H9 (cell line): ENCODE data around the gene PTPRK. TPM values are rescaled to one million over a fixed set of nuclear protein-coding genes. Genes with fewer than 3 reads are reported as not detected.

Experiments used
- DNase-seq: peaks from one replicate; pipeline ENCODE4 v3.0.0-alpha.2; 2017
- H2AFZ ChIP-seq: one replicate; pipeline ENCODE4 v1.6.1; 2013; ENCODE audit warnings: mild to moderate bottlenecking, low read length, control low read depth, moderate library complexity
- H2AK5ac ChIP-seq: 2 replicates; pipeline ENCODE4 v1.6.1; 2013; ENCODE audit warnings: low read length, control low read depth, mixed read lengths; ENCODE audit not compliant: insufficient read length
- H2BK120ac ChIP-seq: one replicate; pipeline ENCODE4 v1.6.1; 2013; ENCODE audit warnings: low read depth, mild to moderate bottlenecking, low read length, control low read depth, inconsistent platforms; ENCODE audit not compliant: poor library complexity, severe bottlenecking
- H2BK12ac ChIP-seq: 2 replicates; pipeline ENCODE4 v1.6.1; 2013; ENCODE audit warnings: low read length, control low read depth, mixed read lengths, low read depth; ENCODE audit not compliant: insufficient read length
- H2BK15ac ChIP-seq: 2 replicates; pipeline ENCODE4 v1.6.1; 2013; ENCODE audit warnings: low read depth, low read length, control low read depth
- H2BK20ac ChIP-seq: one replicate; pipeline ENCODE4 v1.6.1; 2013; ENCODE audit warnings: low read depth, mild to moderate bottlenecking, low read length, control low read depth, inconsistent platforms; ENCODE audit not compliant: poor library complexity, severe bottlenecking
- H2BK5ac ChIP-seq: 2 replicates; pipeline ENCODE4 v1.6.1; 2013; ENCODE audit warnings: low read length, control low read depth, mixed read lengths; ENCODE audit not compliant: insufficient read length
- H3K14ac ChIP-seq: 2 replicates; pipeline ENCODE4 v1.6.1; 2013; ENCODE audit warnings: low read length, control low read depth; ENCODE audit not compliant: insufficient read depth
- H3K18ac ChIP-seq: 2 replicates; pipeline ENCODE4 v1.6.1; 2013; ENCODE audit warnings: low read depth, mild to moderate bottlenecking, mixed read lengths, low read length, control low read depth; ENCODE audit not compliant: insufficient read length
- H3K23ac ChIP-seq: 2 replicates; pipeline ENCODE4 v1.6.1; 2013; ENCODE audit warnings: low read length, control low read depth, mixed read lengths, low read depth; ENCODE audit not compliant: insufficient read length
- H3K23me2 ChIP-seq: 2 replicates; pipeline ENCODE4 v1.6.1; 2013; ENCODE audit warnings: low read depth, mild to moderate bottlenecking, mixed read lengths, low read length, control low read depth; ENCODE audit not compliant: insufficient read length, poor library complexity, severe bottlenecking
- H3K27ac ChIP-seq: 2 replicates; pipeline ENCODE4 v1.5.1; 2013; ENCODE audit warnings: low read length, control low read depth, mixed read lengths, low read depth; ENCODE audit not compliant: insufficient read length
- H3K27me3 ChIP-seq: 2 replicates; pipeline ENCODE4 v1.6.1; 2013; ENCODE audit warnings: low read length, control low read depth, inconsistent platforms; ENCODE audit not compliant: insufficient read depth
- H3K4ac ChIP-seq: 2 replicates; pipeline ENCODE4 v1.6.1; 2013; ENCODE audit warnings: low read depth, mild to moderate bottlenecking, control low read depth, inconsistent platforms, low read length, moderate library complexity
- H3K4me1 ChIP-seq: 2 replicates; pipeline ENCODE4 v1.6.1; 2013; ENCODE audit warnings: low read length, control low read depth, inconsistent platforms; ENCODE audit not compliant: insufficient read depth
- H3K4me2 ChIP-seq: 2 replicates; pipeline ENCODE4 v1.6.1; 2013; ENCODE audit warnings: low read length, control low read depth, mixed read lengths; ENCODE audit not compliant: insufficient read length, insufficient read depth
- H3K56ac ChIP-seq: 2 replicates; pipeline ENCODE4 v1.6.1; 2013; ENCODE audit warnings: low read depth, mild to moderate bottlenecking, mixed read lengths, low read length, control low read depth; ENCODE audit not compliant: insufficient read length
- H3K79me1 ChIP-seq: 2 replicates; pipeline ENCODE4 v1.6.1; 2013; ENCODE audit warnings: low read depth, mild to moderate bottlenecking, moderate library complexity, low read length, control low read depth, inconsistent platforms; ENCODE audit not compliant: insufficient read depth, poor library complexity, severe bottlenecking
- H3K79me2 ChIP-seq: 2 replicates; pipeline ENCODE4 v1.6.1; 2013; ENCODE audit warnings: low read length, control low read depth, inconsistent platforms; ENCODE audit not compliant: insufficient read depth
- H3K9ac ChIP-seq: 2 replicates; pipeline ENCODE4 v1.6.1; 2013; ENCODE audit warnings: low read length, control low read depth, mixed read lengths; ENCODE audit not compliant: insufficient read length; ENCODE audit errors: extremely low read depth
- H3K9me3 ChIP-seq: one replicate; pipeline ENCODE4 v1.6.1; 2013; ENCODE audit warnings: low read depth, low read length, inconsistent platforms; ENCODE audit not compliant: control insufficient read depth
- H3T11ph ChIP-seq: one replicate; pipeline ENCODE4 v1.6.1; 2013; ENCODE audit warnings: mild to moderate bottlenecking, low read length, control low read depth, inconsistent platforms
- H4K20me1 ChIP-seq: one replicate; pipeline ENCODE4 v1.6.1; 2013; ENCODE audit not compliant: control insufficient read depth, insufficient read length, insufficient read depth
- H4K5ac ChIP-seq: 2 replicates; pipeline ENCODE4 v1.6.1; 2013; ENCODE audit warnings: low read depth, mild to moderate bottlenecking, mixed read lengths, low read length, control low read depth; ENCODE audit not compliant: insufficient read length
- H4K8ac ChIP-seq: replicated peaks from 2 replicates; pipeline ENCODE4 v1.6.1; 2013; ENCODE audit warnings: low read length, control low read depth, mixed read lengths, low read depth; ENCODE audit not compliant: insufficient read length
- H4K91ac ChIP-seq: 2 replicates; pipeline ENCODE4 v1.6.1; 2013; ENCODE audit warnings: low read depth, mild to moderate bottlenecking, moderate library complexity, mixed read lengths, low read length, control low read depth; ENCODE audit not compliant: insufficient read length
- H3K27ac Mint-ChIP-seq, 3 experiments: 2 replicates in 2 of 3; 3 replicates in 1 of 3; pipeline ENCODE4 v1.8.0; 2020 to 2021; ENCODE audit warnings: mixed read lengths in 3 of 3, mild to moderate bottlenecking in 1 of 3, moderate library complexity in 1 of 3
- H3K27me3 Mint-ChIP-seq: 2 replicates; pipeline ENCODE4 v1.8.0; 2021; ENCODE audit warnings: low read depth, mild to moderate bottlenecking, moderate library complexity, mixed read lengths
- H3K36me3 Mint-ChIP-seq, 3 experiments: 2 replicates in 2 of 3; 3 replicates in 1 of 3; pipeline ENCODE4 v1.8.0; 2020 to 2021; ENCODE audit warnings: low read depth in 3 of 3, mixed read lengths in 3 of 3; ENCODE audit not compliant: insufficient read depth in 1 of 3
- H3K4me1 Mint-ChIP-seq, 2 experiments: 2 replicates each; pipeline ENCODE4 v1.8.0; 2020; ENCODE audit warnings: mixed read lengths in 2 of 2
- H3K4me3 Mint-ChIP-seq, 2 experiments: 2 replicates in 1 of 2; 3 replicates in 1 of 2; pipeline ENCODE4 v1.8.0; 2020 to 2021; ENCODE audit warnings: mild to moderate bottlenecking in 2 of 2, mixed read lengths in 2 of 2, moderate library complexity in 1 of 2
- H3K9me3 Mint-ChIP-seq, 2 experiments: 2 replicates in 1 of 2; 3 replicates in 1 of 2; pipeline ENCODE4 v1.8.0; 2020; ENCODE audit warnings: mild to moderate bottlenecking in 2 of 2, mixed read lengths in 2 of 2, moderate library complexity in 1 of 2
- CTCF ChIP-seq: fragments of 200-600 bp; sonication (generic); conservative IDR thresholded peaks from 3 replicates; pipeline ENCODE4 v1.8.0; 2021; ENCODE audit warnings: antibody characterized with exemption, mild to moderate bottlenecking
- WGBS: extraction: QIAGEN DNeasy Blood & Tissue Kit; methylation state at CpG from one replicate; pipeline ENCODE4 v1.1.7; 2013; ENCODE audit warnings: missing lambda C conversion rate, low lambda C conversion rate, mixed read lengths; ENCODE audit not compliant: insufficient read length; ENCODE audit errors: extremely low coverage; 5-methylcytosine and 5-hydroxymethylcytosine counted together
- total RNA-seq: library from RNA; stranded (reverse); gene quantifications from 2 replicates; pipeline ENCODE4 v1.2.1, GENCODE V29; 2021

The PTPRK gene
- total RNA-seq, 1 experiment from 2014 or later, result 47.9 TPM

- Histone ChIP-seq H2AK5ac (no peak overlapping the region), H4K20me1 (no peaks in the 10 kb centered on the region), H3K23me2 (no peaks in the 10 kb centered on the region), H2AFZ (no peak overlapping the region), H3K27ac (no peak overlapping the region), H3T11ph (no peak overlapping the region), H2BK5ac (no peak overlapping the region), H3K9ac (no peak overlapping the region), H3K14ac (no peak overlapping the region), H3K23ac (no peak overlapping the region), H2BK20ac (no peak overlapping the region), H3K4me1 (no peaks in the 10 kb centered on the region), H3K27me3 (no peaks in the 10 kb centered on the region), H2BK12ac (no peak overlapping the region), H3K79me2 (no peaks in the 10 kb centered on the region), H3K79me1 (no peaks in the 10 kb centered on the region), H2BK120ac (no peak overlapping the region), H2BK15ac (no peak overlapping the region), H4K8ac (no peak overlapping the region), H3K18ac (no peak overlapping the region), H3K4me2 (no peak overlapping the region), H3K9me3 (no peaks in the 10 kb centered on the region), H3K4ac (no peak overlapping the region), H4K5ac (no peak overlapping the region), H4K91ac (no peak overlapping the region), H3K56ac (no peak overlapping the region)
- Mint-ChIP-seq H3K27ac (peak overlapping the region in 2 of 3 experiments; percentile 48 to 81; a peak in 2 of 7 replicates), H3K4me1 (0 out of 4 replicates have a peak, but pooled peaks cover 0 to 2% of the 10 kb centered on the region in 2 experiments), H3K4me3 (no peak overlapping the region), H3K36me3 (no peaks in the 10 kb centered on the region), H3K9me3 (no peaks in the 10 kb centered on the region), H3K27me3 (no peaks in the 10 kb centered on the region)
- DNase-seq, result no peak
- WGBS, result no CpG with 5 or more reads among the region's 3 CpGs
- no peak for TF ChIP-seq CTCF
Measured at GRCh38 chr6:127939442-127940066, 580.8 kb downstream of the PTPRK start.
